GM21528 (cell line): ENCODE measurements around the gene IL13RA1.
"Not testable (repeated sequence)": the region's sequence is repeated elsewhere in the genome, so short reads cannot be mapped to it uniquely, and the experiment has no call there.

ENCODE experiments used
- ATAC-seq: cut with Tn5 transposase; IDR thresholded peaks from one replicate; pipeline ENCODE4 v1.9.1; 2021; ENCODE audit warnings: mild to moderate bottlenecking, moderate library complexity; ENCODE audit not compliant: unreplicated experiment, low FRiP score

Gene IL13RA1

GRCh38 chrX:118726887-118727685, at the start of gene IL13RA1:
TSS of gene IL13RA1 (plus strand) at chrX:118727606. CDS start at chrX:118727639, 33 bp downstream.
- ATAC-seq: peak; percentile 67

GRCh38 chrX:118679290-118679689, 48.1 kb upstream of the IL13RA1 start:
- no peak for ATAC-seq

GRCh38 chrX:118682258-118683014, 45.0 kb upstream of the IL13RA1 start:
- no peak for ATAC-seq

GRCh38 chrX:118685393-118685792, 42.0 kb upstream of the IL13RA1 start:
- no peak for ATAC-seq

GRCh38 chrX:118688935-118689334, 38.5 kb upstream of the IL13RA1 start:
- no peak for ATAC-seq

GRCh38 chrX:118693843-118694242, 33.6 kb upstream of the IL13RA1 start:
- ATAC-seq: no peak

- no peak for ATAC-seq
Observed at GRCh38 chrX:118694638-118695037, 32.8 kb upstream of the IL13RA1 start.

GRCh38 chrX:118698516-118699170, 28.8 kb upstream of the IL13RA1 start:
- no peak for ATAC-seq

- no peak for ATAC-seq
Observed at GRCh38 chrX:118702741-118703140, 24.7 kb upstream of the IL13RA1 start.

GRCh38 chrX:118706681-118707080, 20.7 kb upstream of the IL13RA1 start:
- ATAC-seq: no peak

- ATAC-seq: no peak
Observed at GRCh38 chrX:118714521-118714920, 12.9 kb upstream of the IL13RA1 start.

- ATAC-seq: not testable (repeated sequence)
Observed at GRCh38 chrX:118715917-118716316, 11.5 kb upstream of the IL13RA1 start.

GRCh38 chrX:118716833-118717232, 10.6 kb upstream of the IL13RA1 start:
- ATAC-seq: not testable (repeated sequence)

GRCh38 chrX:118717678-118718391, 9.6 kb upstream of the IL13RA1 start:
- ATAC-seq: no peak

- no peak for ATAC-seq
Observed at GRCh38 chrX:118718737-118719136, 8.7 kb upstream of the IL13RA1 start.

- no peak for ATAC-seq
Observed at GRCh38 chrX:118720058-118720707, 7.2 kb upstream of the IL13RA1 start.

- no peak for ATAC-seq
Observed at GRCh38 chrX:118723376-118723775, 4.0 kb upstream of the IL13RA1 start.

- ATAC-seq: no peak
Observed at GRCh38 chrX:118724365-118724764, 3.0 kb upstream of the IL13RA1 start.

- no peak for ATAC-seq
Observed at GRCh38 chrX:118724775-118725174, 2.6 kb upstream of the IL13RA1 start.

GRCh38 chrX:118726396-118726795, 1.0 kb upstream of the IL13RA1 start:
- ATAC-seq: no peak
